Iris pigment epithelial cell (primary cell): ENCODE results near the gene DDRGK1.
"Not testable (repeated sequence)": the region's sequence is repeated elsewhere in the genome, so short reads cannot be mapped to it uniquely, and the experiment has no call there.

Experiments used
- DNase-seq: peaks from one replicate; pipeline ENCODE4 v3.0.0-alpha.2; 2011; ENCODE audit warnings: low read depth

The DDRGK1 gene

DNA sequence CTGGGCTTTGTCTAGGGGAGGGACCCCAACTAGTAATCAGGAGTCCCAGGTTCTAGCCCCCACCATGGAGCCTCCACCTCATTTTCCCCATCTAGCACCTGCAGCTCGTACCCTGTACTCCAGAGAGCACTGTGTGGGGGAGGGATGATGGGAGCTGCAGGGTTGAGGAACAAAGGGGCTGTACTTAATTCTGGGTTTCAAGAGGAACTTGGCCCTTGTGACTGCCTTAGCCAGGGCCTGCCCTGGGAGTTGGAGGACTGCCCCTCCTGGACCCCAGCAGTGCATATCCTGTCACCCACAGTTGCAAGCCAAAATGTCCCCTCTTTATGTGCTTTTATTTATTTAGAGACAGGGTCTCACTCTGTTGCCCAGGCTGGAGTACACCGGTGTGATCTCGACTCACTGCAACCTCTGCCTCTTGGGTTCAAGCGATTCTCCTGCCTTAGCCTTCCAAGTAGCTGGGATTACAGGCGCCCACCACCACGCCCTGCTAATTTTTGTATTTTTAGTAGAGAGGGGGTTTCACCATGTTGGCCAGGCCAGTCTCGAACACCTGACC, 11.0 kb upstream of the DDRGK1 start:
- DNase-seq: not testable (repeated sequence)

DNA sequence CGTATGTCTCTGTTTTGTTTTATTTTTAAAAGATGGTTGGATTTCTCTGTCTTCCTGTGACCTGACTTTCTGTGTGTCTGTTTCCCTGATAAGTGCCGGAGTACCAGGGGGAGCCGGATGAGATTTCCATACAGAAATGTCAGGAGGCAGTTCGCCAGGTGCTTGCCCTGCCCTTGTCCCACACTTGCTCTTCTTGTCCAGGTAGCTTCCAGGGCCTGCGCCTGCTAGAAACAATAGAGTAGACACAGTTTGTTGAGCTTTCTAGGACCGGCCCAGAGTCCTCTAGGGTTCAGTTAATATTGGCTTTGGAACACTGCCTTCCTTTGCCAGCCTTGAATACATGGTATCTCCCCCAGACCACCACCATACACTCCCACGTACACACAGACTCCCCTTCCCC, 8.7 kb upstream of the DDRGK1 start:
- no peak for DNase-seq

DNA sequence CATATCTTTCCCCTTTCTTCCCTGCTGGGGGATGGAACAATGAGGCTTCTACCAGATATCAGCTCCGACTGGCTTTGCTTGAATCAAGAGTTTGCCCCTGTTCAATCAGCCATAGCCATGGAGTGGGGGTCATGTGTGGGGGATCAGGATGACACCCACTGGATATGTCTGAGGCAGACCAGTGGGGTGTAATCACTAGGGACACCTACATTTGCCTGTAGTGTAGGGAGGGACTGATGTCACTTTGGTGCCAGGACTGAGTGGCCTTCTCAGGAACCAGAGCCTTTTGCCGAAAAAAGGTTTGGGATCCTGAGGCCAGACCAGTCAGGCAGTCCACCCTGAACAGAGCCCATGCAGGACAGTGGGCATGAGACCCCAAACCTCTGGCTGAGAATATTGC, 5.9 kb upstream of the DDRGK1 start:
- no peak for DNase-seq

DNA sequence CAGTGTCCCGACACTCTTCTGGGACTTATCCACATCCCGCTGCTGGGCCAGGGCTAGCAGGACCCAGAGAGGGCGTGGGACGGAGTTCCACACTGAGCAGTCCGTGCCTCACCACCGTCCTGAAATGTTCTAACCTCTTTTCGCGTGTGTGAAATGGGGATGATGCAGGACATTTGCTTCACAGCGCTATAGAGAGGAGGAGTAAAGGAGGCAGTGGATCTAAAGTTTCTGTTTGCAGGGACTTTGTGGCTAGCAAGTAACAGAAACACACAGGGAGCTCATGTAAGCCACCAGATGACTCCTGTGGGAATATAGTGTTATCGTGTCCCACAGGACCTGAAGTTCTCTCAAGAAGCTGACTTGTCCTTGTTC, 5.5 kb upstream of the DDRGK1 start:
- peak; percentile 31 for DNase-seq

DNA sequence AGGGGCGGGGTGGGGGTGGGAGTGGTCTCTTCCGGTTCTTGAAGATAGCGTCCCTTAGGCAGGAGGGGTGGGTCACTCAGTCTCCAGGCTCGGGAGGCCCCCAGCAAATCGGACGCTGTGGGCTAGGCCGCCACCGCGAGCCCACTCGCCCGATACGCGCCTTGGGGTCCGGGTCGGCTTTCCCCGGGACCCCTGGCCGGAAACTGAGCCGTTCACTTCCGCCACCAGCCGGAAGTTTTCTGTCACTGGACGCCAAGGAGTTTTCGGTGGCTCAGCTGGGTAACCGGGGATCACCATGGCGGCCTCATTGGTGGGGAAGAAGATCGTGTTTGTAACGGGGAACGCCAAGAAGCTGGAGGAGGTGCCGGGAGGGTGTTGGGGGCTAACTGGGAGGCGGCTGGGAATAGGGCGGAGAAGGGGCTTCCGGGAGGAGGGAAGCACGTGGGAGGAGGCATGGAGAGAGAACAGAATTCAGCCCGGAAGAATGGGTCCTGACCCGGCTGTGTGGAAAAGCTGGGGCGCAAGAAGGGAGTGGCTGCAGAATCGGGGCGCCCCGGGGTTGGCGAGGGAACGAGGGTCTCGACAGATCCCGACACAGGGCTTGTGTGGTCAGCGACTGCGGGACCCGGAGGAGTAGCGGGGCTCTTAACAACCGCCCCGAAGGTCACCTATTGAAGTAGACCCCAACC, 4.9 kb upstream of the DDRGK1 start, which contains the start of gene ITPA:
Gene ITPA (plus strand): TSS at position 242 of the 689 bp plus-strand sequence. CDS start 54 bp downstream, at position 296.
- DNase-seq: peak; percentile 27

DNA sequence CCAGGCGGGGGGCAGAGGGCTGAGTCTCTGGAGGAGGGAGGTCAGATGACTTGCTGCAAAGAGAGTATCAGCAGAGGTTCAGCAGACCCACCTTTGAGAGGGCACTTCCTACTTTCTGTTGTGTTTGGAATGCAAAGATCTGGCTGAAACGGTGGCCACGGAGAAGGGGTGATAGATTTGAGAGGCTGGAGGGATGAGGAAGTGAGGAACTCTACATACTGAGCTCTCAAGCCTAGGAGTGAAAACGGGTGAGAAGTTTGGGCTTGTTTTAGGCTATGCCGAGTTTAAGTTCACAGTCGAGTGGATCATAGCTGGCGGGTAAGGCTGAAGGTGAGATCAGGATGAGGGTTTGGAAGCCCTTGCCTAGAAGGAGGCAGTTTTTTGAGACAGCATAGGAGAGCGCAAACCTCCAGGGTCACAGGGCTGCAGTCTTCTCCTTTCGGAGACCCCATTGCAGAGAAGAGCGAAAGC, 4.3 kb upstream of the DDRGK1 start:
- DNase-seq: no peak

DNA sequence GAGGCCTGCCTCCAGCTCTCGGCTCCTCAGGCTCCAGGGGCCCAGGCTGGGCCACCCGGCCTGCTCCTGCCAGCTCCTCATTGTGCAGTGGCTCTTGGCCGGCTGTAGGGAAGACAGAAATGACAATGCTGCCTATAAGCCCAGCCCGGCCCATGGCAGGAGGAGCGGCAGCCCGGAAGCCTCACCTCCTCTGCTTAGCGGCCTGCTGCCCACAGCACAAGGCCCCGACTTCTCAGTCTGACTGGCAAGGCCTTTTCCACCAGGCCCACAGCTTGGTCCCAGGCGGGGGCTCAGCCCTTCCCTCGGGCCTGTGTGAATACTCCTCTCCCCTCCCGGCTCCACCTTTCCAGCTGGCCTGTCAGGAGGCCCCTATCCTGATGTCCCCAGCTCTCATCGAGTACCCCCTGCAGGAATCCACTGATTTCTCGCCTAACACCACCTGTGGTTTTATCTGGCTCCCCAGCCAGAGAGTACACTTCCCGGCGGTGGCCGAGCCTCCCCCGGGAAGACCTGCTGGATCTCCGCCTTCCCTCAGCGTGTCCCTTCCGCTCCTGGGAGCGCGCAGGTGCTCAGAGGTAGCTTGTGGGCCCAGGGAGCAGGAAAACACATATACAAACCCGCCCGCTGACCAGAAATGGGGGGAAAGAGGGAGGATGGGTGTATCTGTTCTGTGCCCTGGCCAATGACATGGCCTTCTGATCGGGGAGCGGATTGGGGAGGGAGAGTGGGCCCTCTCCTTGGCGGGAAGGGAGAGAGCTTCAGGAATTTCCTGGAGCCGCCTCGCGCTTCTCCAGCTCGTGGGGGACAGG, 963 bp downstream of the DDRGK1 start:
- peak; percentile 17 for DNase-seq

DNA sequence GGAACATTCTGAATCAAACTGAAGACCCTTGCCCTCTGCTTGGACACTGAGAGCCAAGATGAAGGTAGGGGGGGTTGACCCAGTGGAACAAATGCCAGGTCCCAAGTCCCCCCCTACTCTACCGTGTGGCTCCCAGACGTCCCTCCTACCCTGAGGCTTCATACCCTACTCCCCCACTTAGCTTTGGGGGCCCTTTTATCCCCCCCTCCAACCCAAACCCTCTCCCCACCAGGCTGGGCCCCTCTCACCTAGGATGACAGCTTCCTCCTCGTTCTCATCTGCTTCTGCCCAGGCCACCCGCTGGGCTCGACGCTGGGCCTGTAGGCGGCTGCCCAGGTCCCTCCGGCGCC, 1.5 kb downstream of the DDRGK1 start:
- no peak for DNase-seq

DNA sequence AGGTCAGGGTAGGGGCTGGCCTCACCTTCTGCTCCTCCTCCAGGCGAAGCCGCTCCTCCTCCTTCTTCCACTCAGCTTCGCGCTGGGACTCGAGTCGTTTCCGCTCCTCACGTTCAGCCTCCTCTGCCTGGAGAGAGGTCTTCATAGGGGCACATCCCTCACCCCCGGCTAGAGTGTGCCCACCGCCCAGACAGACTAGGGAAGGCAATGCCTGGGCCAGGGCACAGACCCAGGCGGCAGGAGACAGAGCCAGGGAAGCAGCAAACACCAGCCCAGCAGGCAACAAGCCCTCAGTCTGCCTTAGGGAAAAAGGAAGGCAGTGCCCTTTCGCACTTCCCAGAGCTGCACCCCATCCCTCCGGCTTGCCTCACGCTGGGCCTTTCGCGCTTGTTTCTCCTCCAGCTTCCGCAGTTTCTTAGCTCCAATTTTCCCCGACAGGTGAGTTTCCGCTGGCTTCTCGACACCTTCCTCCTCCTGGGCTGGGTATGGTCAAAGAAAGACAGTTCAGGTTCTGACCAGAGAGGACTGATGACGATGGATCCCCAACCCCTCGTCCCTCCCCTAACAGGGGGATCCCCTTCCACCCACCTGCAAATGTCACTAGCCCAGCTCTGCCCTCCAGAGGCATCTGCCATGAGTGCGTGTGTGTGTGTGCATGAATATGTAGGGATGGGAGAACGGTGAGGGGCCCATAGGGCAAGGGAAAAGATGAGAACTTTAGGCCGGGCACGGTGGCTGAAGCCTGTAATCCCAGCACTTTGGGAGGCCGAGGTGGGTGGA, 4.3 kb downstream of the DDRGK1 start:
- no peak for DNase-seq

DNA sequence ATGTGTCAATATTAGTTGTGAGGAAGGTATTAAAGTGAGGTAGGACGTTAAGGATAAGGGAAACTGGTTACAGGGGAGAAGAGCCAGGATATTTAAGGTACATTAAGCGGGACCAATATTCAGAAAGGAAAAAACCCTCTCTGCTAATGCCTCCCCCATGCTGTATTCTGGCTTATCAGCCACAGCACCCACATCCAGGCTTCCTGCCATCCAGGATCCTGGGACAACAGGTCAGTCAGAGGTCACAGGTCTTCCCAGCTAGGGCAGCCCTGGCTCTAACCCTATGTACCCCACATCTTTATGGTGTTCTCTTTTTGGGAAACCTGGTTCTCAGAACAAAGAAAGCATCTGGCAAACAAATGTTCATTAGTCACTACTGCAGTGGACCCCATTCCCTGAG, 5.3 kb downstream of the DDRGK1 start:
- DNase-seq: no peak

DNA sequence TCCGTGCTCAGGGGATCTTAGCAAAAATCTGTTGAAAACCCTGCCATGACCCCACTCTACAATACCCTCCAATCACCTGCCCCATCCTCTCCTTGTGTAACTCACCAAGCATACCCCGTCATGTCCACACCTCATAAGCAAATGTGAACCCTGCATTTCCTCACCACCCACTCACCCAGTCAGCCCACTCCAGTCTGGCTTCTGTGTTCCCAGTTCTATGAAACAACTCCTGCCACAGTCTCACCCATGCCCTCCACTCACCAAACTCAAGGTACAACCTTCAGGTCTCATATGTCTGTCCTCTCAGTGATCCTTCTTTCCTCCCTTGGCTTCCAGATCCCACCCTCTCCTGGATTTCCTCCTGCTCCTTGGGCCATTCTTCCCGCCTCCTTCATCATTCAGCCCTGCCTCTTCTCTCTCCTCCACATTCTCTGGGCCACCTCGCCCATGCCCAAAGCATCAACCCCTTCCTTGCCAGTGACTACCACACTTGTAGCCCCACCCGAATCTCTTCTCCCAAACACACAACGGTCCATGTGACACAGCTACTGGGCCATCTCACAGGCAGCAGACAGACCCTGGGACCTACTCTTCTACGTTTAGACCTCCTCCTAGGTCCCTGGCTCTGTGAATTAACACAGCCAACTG, 8.8 kb downstream of the DDRGK1 start:
- no peak for DNase-seq

DNA sequence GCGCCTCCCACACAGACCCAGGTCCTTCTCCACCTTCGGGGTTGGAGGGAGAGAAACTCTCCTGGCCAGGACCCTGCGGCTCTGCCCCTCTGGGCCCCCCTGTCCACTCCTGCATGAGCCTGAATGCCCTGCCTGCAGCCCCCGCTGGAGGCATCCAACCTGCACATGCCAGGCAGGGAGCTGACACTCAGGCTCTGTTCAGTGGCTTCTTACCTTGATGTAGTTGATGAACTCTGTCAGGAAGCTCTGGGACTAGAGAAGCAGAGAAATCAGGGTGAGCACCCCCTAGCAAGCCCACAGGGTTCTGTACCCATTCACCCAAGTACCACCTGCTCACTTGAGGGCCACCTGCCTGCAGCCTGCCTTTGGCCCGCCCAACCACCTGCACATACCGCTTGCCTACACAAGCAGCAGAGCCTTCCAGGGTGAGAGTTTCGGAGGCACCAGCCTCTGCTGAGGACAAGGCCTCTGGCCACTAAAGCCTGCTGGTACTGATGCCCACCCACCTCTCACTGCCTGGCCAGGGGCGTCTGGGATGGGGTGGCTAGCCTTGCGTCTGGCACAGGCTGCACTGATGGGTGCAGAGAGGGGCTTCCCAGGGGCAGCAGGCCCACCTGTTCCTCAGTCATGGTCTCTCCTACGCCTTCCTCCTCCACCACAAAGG, 9.7 kb downstream of the DDRGK1 start:
- no peak for DNase-seq

DNA sequence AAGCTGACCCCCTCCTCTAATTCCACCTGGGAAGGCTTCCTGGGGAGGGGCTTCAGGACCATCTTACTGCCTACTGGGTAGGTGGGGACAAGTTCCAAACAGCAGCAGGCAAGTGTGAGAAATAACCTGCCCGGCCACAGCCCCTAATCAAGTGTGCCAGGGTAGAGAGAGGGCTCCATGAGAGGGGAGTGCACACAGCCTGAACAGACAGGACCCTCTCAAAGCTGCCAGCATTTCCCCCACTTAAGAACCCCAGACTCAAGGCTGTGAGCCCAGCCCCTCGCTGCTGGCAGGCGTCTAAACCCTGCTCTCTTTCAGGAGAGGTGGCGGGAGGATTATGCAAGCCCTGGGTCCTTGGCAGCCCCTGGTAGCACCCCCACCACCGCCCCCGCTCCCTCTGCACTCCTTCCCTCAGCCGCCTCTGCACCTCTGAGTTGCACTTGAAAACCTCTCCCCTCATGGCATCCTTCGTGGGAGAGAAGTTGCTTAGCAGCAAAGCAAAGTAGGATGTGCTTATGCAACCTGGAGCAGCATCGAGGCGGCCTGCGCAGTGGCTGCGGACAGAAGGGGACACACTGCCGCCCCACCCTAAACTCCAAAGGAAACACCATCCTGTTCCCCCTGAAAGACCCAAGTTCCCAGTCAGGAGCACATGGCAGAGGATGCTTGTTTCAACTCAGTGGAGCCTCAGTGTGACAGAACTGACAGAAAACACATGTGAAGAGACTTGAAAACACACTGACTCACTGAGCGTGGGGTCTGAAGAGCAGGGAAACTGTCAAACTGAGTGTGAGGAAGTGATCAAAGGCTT, 10.5 kb downstream of the DDRGK1 start:
- DNase-seq: no peak

DNA sequence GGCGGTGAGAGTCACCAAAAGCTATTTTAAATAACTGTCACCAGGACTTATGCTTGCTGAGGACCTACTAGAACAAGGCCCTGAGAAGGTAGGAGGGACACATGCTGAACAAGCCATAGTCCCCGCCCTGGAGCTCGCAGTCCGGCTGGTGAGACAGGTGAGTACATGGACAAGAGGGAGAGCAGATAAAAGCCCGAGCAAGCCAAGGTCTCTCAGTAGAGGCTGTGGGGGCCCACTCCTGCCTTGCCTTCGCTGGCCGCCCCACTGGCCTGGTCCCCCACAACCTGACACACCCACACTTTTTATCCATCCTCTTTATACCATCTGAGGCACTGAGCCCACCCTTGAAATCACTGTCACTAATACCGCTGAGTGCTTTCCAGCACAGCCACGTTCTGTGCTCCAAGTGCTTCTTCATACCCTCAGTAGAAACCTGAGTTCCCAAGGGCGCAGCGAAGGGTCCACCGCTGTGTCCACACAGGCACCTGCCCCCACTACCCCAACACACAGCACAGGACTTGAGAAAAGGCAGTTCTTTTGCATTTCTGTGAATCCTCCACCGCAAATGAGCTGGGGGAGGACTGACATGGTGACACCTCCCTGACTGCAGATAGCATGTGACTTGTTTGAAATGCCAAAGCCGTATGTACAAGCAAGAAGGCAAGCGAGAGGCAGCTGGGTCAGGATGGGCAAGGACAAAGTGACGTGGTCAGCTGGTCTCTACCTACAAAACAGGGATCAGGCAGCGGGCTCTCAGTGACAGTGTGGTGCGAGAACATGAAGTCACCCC, 12.1 kb downstream of the DDRGK1 start:
- no peak for DNase-seq

DNA sequence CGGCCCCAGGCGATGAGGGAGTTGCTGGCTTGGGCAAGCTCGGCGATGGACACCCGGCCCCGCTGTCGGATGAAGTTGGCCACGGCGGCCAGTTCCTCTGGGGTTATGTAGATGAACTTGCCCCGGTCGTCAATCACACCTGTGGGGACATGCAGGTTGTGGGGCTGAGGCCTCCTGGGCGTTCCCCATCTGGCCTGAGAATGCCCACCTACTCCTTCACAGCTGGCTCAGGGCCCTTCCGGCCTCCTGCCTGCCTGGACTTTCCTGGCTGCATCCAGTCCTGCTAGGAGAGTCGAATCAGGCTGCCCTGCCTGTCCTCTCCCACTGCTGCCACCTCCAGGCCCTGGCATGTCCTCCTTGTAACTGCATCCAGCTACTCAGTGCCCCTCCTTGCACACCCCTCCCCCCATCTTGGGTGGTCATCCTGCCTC, 13.8 kb downstream of the DDRGK1 start:
- DNase-seq: no peak

DNA sequence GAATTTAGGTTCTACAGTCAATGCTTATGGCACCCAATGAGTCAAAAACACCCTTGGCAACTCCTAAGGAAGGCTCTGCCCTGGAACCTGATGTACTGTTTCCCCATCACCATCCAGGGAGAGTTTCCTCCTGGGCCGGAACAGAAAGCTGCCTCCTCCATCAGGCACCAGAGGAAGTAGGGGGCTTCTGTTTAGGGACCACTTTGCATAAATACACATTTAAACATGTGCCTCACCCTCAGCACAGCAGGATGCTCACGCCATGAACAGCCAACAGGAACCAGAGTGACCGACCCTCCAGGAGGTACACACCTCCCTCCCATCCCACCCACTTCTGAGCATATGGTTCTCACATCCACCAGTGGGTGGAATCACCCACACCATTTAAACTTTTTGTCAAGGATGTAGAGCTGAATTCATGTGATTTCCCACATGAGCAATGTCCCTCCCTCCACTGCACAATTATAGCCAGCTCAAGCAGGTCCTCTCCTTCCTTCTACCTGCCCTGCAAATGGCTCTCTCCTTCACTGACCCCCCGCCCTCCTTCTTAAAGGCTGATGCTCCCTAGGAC, 14.8 kb downstream of the DDRGK1 start:
- DNase-seq: no peak

DNA sequence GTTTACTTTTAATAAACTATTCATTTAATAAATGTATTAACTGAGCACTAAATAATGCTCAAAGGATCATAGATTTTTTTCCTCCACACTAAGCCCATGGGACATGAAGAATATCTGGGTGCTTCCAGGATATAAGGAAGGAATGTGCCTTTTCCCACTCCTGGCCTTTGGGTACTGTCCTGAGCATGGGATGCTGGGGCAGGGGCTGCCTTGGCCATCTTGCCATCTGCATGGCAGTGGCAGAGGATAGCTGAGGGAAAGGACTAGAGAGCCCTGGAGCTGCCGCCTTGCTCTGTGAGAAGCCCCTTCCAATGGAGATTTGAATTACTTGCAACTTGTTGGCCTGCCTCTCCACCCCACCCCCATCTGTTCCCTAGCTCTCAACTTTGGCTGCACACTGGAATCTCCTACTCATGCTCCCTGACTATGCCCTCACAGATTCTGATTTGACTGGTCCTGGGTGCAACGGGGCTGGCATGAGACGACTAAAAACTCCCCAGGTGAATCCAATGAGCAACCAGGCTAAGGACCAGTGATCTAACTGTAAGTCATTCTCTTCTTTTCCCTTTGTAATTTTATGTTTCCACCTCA, 15.6 kb downstream of the DDRGK1 start:
- no peak for DNase-seq

DNA sequence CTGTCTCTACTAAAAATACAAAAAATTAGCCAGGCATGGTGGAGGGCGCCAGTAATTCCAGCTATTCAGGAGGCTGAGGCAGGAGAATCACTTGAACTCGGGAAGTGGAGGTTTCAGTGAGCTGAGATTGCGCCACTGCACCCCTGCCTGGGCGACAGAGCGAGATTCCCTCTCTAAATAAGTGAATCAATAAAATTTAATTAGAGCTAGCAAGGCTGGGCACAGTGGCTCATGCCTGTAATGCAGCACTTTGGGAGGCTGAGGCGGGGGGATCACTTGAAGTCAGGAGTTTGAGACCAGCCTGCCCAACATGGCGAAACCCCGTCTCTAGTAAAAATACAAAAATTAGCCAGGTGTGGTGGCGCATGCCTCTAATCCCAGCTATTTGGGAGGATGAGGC, 16.6 kb downstream of the DDRGK1 start:
- DNase-seq: not testable (repeated sequence)
